ENCODE results near the gene ITGAE. TPM values are rescaled to one million over a fixed set of nuclear protein-coding genes. Genes with fewer than 3 reads are reported as not detected.

ITGAE gene
- total and polyA plus RNA-seq, 10 of the 15 experiments (the other 5 are each of a cell fraction or from before 2014, with no cell fraction given): 13.1 to 161 (median 34.8) TPM

DNA sequence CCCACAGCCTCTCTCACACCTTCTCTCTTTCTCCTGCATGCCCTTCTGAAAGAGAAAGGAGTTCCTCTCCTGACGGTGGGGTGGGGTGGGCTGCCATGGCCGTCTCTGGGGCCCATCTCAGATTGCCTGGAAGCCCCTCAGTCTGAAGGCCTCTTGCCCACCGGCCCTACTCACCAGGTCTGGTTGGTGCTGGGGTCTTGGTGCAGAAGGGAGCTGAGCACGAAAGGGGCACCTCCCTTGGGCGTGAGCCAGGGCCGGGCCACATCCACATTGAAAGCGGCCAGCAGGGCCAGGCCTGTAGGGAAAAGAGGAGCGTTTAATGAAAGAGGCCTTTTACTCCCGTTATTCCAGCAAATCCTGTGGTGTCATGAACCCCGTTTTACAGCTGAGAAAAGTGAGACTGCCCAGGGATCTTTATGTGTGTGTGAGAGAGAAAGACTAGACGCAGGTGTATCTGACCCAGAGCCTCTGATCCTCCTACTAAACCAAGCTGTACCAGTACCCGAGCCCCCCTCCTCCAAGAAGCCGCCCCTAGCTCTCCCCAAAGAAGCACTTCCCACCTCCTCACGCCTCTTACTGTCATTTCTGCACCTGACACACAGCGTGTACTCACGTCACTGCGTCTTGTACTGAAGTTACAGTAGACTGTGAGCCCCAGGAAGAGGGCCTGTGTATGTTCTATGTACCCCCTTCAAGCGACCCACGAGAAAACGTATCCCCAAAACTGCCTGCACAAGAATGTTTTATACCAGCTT, 23.4 kb downstream of the ITGAE start:
- H3K27me3 ChIP-seq (replicated peaks in 1 of 2; ENCODE audit: control insufficient read depth in 2 of 2, insufficient read depth in 2 of 2, low read length in 1 of 2): no peaks in the 10 kb centered on the region
- no peak overlapping the region for H3K4me3 ChIP-seq
- CTCF ChIA-PET: no interaction called here
- no peak overlapping the region for H3K27ac ChIP-seq (ENCODE audit: control insufficient read depth, insufficient read depth)
- DNase-seq (ENCODE audit: low read depth, low spot score) (no peak), ATAC-seq (no peak), FAIRE-seq (no peak)
- no peaks in the 10 kb centered on the region for H3K36me3 ChIP-seq (ENCODE audit: control insufficient read depth in 2 of 2, insufficient read depth in 2 of 2, low read length in 1 of 2)
- WGBS (ENCODE audit: insufficient coverage, insufficient replicate concordance, low lambda C conversion rate, missing lambda C conversion rate): 35% methylated on average over 20 of the region's 20 CpGs
- SMC1A ChIA-PET (ENCODE audit: uncharacterized antibody, unreplicated experiment): no interaction called here
- POLR2A ChIA-PET: no interaction called here
- H3K4me1 ChIP-seq (ENCODE audit: control insufficient read depth, insufficient read depth, low read length): no peaks in the 10 kb centered on the region
- H4K20me1 ChIP-seq (ENCODE audit: control insufficient read depth, insufficient read depth): no peaks in the 10 kb centered on the region
- intact Hi-C loops (cut with micrococcal nuclease; ENCODE audit: unreplicated experiment): no loop called here
- H2AFZ ChIP-seq (ENCODE audit: control insufficient read depth, low read depth, low read length): no peak overlapping the region
- H3K9ac ChIP-seq (ENCODE audit: control insufficient read depth, insufficient read depth, low read length): no peak overlapping the region
- H3K4me2 ChIP-seq (ENCODE audit: control insufficient read depth, insufficient read depth): no peak overlapping the region
- no peaks in the 10 kb centered on the region for H3K9me3 ChIP-seq (replicated peaks; ENCODE audit: control insufficient read depth, insufficient read depth, low read length)
- RAD21 ChIA-PET (ENCODE audit: unreplicated experiment): no interaction called here
- in situ Hi-C loops (cut with MboI): no loop called here
- H3K79me2 ChIP-seq (ENCODE audit: control insufficient read depth, insufficient read depth, low read length): no peaks in the 10 kb centered on the region
- BruUV-seq (replicated peaks): no TSS peak
- no peak for TF ChIP-seq HSF1 (IDR thresholded peaks at IDR 0.05; ENCODE audit: low read depth, low read length)
- TF ChIP-seq, protein P1, sequence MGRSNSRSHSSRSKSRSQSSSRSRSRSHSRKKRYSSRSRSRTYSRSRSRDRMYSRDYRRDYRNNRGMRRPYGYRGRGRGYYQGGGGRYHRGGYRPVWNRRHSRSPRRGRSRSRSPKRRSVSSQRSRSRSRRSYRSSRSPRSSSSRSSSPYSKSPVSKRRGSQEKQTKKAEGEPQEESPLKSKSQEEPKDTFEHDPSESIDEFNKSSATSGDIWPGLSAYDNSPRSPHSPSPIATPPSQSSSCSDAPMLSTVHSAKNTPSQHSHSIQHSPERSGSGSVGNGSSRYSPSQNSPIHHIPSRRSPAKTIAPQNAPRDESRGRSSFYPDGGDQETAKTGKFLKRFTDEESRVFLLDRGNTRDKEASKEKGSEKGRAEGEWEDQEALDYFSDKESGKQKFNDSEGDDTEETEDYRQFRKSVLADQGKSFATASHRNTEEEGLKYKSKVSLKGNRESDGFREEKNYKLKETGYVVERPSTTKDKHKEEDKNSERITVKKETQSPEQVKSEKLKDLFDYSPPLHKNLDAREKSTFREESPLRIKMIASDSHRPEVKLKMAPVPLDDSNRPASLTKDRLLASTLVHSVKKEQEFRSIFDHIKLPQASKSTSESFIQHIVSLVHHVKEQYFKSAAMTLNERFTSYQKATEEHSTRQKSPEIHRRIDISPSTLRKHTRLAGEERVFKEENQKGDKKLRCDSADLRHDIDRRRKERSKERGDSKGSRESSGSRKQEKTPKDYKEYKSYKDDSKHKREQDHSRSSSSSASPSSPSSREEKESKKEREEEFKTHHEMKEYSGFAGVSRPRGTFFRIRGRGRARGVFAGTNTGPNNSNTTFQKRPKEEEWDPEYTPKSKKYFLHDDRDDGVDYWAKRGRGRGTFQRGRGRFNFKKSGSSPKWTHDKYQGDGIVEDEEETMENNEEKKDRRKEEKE (IDR thresholded peaks at IDR 0.05): no peak
- no peak for TF ChIP-seq FOXK2 (IDR thresholded peaks at IDR 0.05)
- no peak for TF ChIP-seq CEBPB (IDR thresholded peaks at IDR 0.05; ENCODE audit: borderline replicate concordance in 1 of 2, low read depth in 2 of 2, low read length in 2 of 2)
- no peak for TF ChIP-seq ZNF24 (IDR thresholded peaks at IDR 0.05)
- no peak for TF ChIP-seq ZNF687 (IDR thresholded peaks at IDR 0.05)
- TF ChIP-seq, protein P2, sequence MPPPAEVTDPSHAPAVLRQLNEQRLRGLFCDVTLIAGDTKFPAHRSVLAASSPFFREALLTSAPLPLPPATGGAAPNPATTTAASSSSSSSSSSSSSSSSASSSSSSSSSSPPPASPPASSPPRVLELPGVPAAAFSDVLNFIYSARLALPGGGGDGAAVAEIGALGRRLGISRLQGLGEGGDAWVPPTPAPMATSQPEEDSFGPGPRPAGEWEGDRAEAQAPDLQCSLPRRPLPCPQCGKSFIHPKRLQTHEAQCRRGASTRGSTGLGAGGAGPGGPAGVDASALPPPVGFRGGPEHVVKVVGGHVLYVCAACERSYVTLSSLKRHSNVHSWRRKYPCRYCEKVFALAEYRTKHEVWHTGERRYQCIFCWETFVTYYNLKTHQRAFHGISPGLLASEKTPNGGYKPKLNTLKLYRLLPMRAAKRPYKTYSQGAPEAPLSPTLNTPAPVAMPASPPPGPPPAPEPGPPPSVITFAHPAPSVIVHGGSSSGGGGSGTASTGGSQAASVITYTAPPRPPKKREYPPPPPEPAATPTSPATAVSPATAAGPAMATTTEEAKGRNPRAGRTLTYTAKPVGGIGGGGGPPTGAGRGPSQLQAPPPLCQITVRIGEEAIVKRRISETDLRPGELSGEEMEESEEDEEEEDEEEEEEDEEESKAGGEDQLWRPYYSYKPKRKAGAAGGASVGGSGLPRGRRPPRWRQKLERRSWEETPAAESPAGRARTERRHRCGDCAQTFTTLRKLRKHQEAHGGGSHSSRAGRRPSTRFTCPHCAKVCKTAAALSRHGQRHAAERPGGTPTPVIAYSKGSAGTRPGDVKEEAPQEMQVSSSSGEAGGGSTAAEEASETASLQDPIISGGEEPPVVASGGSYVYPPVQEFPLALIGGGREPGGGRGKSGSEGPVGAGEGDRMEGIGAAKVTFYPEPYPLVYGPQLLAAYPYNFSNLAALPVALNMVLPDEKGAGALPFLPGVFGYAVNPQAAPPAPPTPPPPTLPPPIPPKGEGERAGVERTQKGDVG (CRISPR knock-in tag; IDR thresholded peaks at IDR 0.05): no peak
- TF ChIP-seq IKZF1 (conservative IDR thresholded peaks at IDR 0.05): no peak
- TF ChIP-seq, protein P3, sequence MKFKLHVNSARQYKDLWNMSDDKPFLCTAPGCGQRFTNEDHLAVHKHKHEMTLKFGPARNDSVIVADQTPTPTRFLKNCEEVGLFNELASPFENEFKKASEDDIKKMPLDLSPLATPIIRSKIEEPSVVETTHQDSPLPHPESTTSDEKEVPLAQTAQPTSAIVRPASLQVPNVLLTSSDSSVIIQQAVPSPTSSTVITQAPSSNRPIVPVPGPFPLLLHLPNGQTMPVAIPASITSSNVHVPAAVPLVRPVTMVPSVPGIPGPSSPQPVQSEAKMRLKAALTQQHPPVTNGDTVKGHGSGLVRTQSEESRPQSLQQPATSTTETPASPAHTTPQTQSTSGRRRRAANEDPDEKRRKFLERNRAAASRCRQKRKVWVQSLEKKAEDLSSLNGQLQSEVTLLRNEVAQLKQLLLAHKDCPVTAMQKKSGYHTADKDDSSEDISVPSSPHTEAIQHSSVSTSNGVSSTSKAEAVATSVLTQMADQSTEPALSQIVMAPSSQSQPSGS (IDR thresholded peaks at IDR 0.05; ENCODE audit: low read length): no peak

All from GM12878 (cell line).